ENCODE data around the gene TRAM2. TPM values are rescaled to one million over a fixed set of nuclear protein-coding genes. Genes with fewer than 3 reads are reported as not detected.

Gene TRAM2
- total and polyA plus RNA-seq, 7 donors, result 2.1 to 5.7 (median 4.3) TPM

DNA sequence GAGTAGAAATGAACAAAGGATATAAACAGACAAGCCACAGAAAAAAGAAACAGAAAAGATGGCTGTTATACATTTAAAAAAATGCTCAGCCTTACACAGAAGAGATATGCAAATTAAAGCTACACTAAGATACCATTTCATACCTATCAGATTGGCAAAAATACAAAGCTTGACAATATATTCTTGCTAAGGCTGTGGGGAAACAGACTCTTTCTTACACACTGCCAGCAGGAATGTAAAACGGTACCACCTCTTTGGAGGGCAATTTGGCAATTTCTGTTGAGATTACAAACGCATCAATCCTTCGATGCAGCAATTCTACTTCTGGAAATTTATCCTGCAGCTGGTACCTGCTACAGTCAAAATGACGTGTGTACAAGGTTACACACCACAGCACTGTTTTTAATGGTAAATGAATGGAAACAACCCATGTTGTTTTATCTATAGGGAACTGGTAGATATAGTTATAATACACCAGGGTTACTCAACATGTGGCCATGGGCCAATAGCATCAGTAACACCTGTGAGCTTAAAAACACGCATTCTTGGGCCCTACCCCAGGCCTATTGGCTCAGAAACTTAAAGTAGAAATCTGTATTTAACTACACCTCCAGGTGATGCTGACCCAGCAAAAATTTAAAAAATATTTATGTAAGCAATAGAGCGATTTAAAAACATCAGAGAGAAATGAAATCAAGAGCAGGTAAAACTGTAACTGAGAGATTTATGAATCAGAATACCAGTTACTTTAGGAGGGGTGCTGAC, 53.3 kb downstream of the TRAM2 start:
- intact Hi-C loops (cut with DNase I), result no loop called here
- no peak for DNase-seq
- TF ChIP-seq, protein P1, sequence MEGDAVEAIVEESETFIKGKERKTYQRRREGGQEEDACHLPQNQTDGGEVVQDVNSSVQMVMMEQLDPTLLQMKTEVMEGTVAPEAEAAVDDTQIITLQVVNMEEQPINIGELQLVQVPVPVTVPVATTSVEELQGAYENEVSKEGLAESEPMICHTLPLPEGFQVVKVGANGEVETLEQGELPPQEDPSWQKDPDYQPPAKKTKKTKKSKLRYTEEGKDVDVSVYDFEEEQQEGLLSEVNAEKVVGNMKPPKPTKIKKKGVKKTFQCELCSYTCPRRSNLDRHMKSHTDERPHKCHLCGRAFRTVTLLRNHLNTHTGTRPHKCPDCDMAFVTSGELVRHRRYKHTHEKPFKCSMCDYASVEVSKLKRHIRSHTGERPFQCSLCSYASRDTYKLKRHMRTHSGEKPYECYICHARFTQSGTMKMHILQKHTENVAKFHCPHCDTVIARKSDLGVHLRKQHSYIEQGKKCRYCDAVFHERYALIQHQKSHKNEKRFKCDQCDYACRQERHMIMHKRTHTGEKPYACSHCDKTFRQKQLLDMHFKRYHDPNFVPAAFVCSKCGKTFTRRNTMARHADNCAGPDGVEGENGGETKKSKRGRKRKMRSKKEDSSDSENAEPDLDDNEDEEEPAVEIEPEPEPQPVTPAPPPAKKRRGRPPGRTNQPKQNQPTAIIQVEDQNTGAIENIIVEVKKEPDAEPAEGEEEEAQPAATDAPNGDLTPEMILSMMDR (IDR thresholded peaks at IDR 0.05), result no peak
- Histone ChIP-seq H3K27me3 (ENCODE audit: insufficient read depth in 3 of 3, low read length in 2 of 3) (no peaks in the 10 kb centered on the region), H3K36me3 (ENCODE audit: insufficient read depth in 1 of 2, low read depth in 1 of 2) (no peaks in the 10 kb centered on the region), H3K27ac (no peak overlapping the region), H3K4me1 (peaks cover 6% of the 10 kb centered on the region), H3K9me3 (no peaks in the 10 kb centered on the region), H3K4me3 (no peak overlapping the region)
- 78 to 86% (median 83%) methylated on average over 6 of the region's 6 CpGs for WGBS, 3 donors
- no peak for ATAC-seq

DNA sequence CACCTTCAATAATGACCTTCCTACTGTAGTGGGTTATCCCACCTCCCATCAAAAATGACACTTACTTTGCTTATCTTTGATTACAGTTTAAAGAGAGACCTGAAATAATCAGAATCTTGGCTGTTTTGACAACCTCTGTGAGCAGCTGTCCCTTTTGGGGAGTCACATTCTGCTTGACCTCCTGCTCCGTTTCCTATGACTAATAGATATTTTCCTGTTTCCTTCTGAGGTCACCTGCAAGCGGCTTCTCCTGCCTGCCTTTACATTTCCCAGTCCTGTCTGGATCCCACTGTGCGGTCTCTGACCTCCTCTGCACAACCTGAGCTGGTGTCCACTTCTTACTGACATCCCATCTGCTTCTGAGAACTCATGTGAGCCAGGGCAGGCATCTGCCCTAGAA, 54.2 kb downstream of the TRAM2 start:
- H3K27ac ChIP-seq, result peak overlapping the region; percentile 56
- DNase-seq (no peak), ATAC-seq (peak in 1 of 4 donors; percentile 35)
- no peak overlapping the region for H3K4me3 ChIP-seq
- WGBS, 3 donors, result 62 to 70% (median 63%) methylated on average over 3 of the region's 3 CpGs
- H3K4me1 ChIP-seq, result peaks cover 15% of the 10 kb centered on the region
- H3K9me3 ChIP-seq, result no peaks in the 10 kb centered on the region
- no peaks in the 10 kb centered on the region for H3K27me3 ChIP-seq (ENCODE audit: insufficient read depth in 3 of 3, low read length in 2 of 3)
- no peaks in the 10 kb centered on the region for H3K36me3 ChIP-seq (ENCODE audit: insufficient read depth in 1 of 2, low read depth in 1 of 2)
- intact Hi-C loops (cut with DNase I), result no loop called here
- TF ChIP-seq, protein P1 (IDR thresholded peaks at IDR 0.05), result no peak

GRCh38 chr6:52522151-52522626, 54.7 kb downstream of the TRAM2 start:
- Histone ChIP-seq H3K27me3 (ENCODE audit: insufficient read depth in 3 of 3, low read length in 2 of 3) (no peaks in the 10 kb centered on the region), H3K4me1 (peaks cover 18% of the 10 kb centered on the region), H3K9me3 (no peaks in the 10 kb centered on the region), H3K36me3 (ENCODE audit: insufficient read depth in 1 of 2, low read depth in 1 of 2) (no peaks in the 10 kb centered on the region), H3K4me3 (no peak overlapping the region), H3K27ac (peak overlapping the region; percentile 56)
- TF ChIP-seq, protein P1 (IDR thresholded peaks at IDR 0.05), result no peak
- WGBS, 3 donors, result 50 to 54% (median 52%) methylated on average over 7 of the region's 7 CpGs
- intact Hi-C loops (cut with DNase I), result no loop called here
- peak in 2 of 4 donors; percentile 34 to 35 for ATAC-seq
- peak; percentile 67 to 79 for DNase-seq

GRCh38 chr6:52519618-52520017, 57.2 kb downstream of the TRAM2 start:
- Histone ChIP-seq H3K27me3 (ENCODE audit: insufficient read depth in 3 of 3, low read length in 2 of 3) (no peaks in the 10 kb centered on the region), H3K9me3 (no peaks in the 10 kb centered on the region), H3K4me3 (no peak overlapping the region), H3K4me1 (peaks cover 24% of the 10 kb centered on the region), H3K27ac (no peak overlapping the region), H3K36me3 (ENCODE audit: insufficient read depth in 1 of 2, low read depth in 1 of 2) (peaks cover 0 to 9% of the 10 kb centered on the region in 2 donors)
- 87 to 94% (median 91%) methylated on average over 4 of the region's 4 CpGs for WGBS, 3 donors
- intact Hi-C loops (cut with DNase I), result loop anchor here (5.0 kb wide), 2 partner anchors 53 to 58 kb away; partner anchors contain the start of gene TRAM2 (in 1 of the 2)
- TF ChIP-seq, protein P1 (IDR thresholded peaks at IDR 0.05), result no peak
- no peak for DNase-seq
- ATAC-seq, result no peak
